H1 (cell line): ENCODE results near the gene TMEM135.

Experiments used
- BACH1 ChIP-seq: IDR thresholded peaks from 2 replicates; pipeline ENCODE4 v1.6.1; 2012; ENCODE audit warnings: low read length, improper control_type of control experiment
- CREB1 ChIP-seq: IDR thresholded peaks from 2 replicates; pipeline ENCODE4 v1.6.1; 2012; ENCODE audit warnings: inconsistent platforms
- EZH2 ChIP-seq: fragments of 200-600 bp; sonication (generic); IDR thresholded peaks from 2 replicates; pipeline ENCODE4 v1.7.1; 2012; ENCODE audit warnings: low read depth, mild to moderate bottlenecking, moderate library complexity, low read length, inconsistent platforms; ENCODE audit not compliant: severe bottlenecking
- MAFK ChIP-seq: IDR thresholded peaks from 2 replicates; pipeline ENCODE4 v1.6.1; 2012; ENCODE audit warnings: low read depth, mild to moderate bottlenecking, improper control_type of control experiment, low read length
- MAX ChIP-seq: IDR thresholded peaks from 2 replicates; pipeline ENCODE4 v1.6.1; 2012; ENCODE audit warnings: inconsistent platforms
- SP1 ChIP-seq: IDR thresholded peaks from 2 replicates; pipeline ENCODE4 v1.6.1; 2011; ENCODE audit warnings: low read depth, low read length
- TAF1 ChIP-seq: IDR thresholded peaks from 2 replicates; pipeline ENCODE4 v1.6.1; 2011; ENCODE audit warnings: mild to moderate bottlenecking, low read depth, low read length
- USF2 ChIP-seq: IDR thresholded peaks from 2 replicates; pipeline ENCODE4 v1.6.1; 2011; ENCODE audit warnings: low read length, improper control_type of control experiment
- TF ChIP-seq, protein P1 (sequence below), 3 experiments: IDR thresholded peaks; 1 replicate in 2 of 3; 2 replicates in 1 of 3; pipeline versions ENCODE4 v1.5.1 to v1.6.1; 2011; ENCODE audit warnings: low read length in 3 of 3, mild to moderate bottlenecking in 3 of 3, inconsistent platforms in 2 of 3, low read depth in 1 of 3, moderate library complexity in 1 of 3; ENCODE audit not compliant: insufficient read depth in 1 of 3; ENCODE audit errors: control extremely low read depth in 1 of 3

DNA sequence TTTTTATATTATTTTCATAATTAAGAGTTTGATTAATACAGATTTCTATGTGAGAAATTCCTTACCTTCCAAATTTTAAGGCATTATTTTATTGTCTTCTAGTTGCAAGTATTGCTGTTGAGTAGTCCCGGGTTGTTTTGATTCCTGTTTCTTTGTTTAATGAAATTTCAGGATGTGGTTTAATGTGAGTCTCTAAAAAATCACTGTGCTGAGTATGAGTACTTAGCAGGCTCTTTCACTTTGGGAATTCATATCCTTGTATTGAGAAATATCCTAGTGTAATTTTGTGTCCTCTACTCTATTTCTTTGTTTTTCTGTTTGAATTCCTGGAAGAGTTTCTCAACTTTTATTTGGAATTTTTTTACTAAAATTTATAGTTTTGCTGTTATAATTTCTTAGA lies 113.2 kb downstream of the TMEM135 start:
- TF ChIP-seq EZH2 = no peak
- TF ChIP-seq, protein P1, sequence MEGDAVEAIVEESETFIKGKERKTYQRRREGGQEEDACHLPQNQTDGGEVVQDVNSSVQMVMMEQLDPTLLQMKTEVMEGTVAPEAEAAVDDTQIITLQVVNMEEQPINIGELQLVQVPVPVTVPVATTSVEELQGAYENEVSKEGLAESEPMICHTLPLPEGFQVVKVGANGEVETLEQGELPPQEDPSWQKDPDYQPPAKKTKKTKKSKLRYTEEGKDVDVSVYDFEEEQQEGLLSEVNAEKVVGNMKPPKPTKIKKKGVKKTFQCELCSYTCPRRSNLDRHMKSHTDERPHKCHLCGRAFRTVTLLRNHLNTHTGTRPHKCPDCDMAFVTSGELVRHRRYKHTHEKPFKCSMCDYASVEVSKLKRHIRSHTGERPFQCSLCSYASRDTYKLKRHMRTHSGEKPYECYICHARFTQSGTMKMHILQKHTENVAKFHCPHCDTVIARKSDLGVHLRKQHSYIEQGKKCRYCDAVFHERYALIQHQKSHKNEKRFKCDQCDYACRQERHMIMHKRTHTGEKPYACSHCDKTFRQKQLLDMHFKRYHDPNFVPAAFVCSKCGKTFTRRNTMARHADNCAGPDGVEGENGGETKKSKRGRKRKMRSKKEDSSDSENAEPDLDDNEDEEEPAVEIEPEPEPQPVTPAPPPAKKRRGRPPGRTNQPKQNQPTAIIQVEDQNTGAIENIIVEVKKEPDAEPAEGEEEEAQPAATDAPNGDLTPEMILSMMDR (IDR thresholded peaks at IDR 0.05; ENCODE audit: control extremely low read depth in 1 of 3, insufficient read depth in 1 of 3, low read depth in 1 of 3, low read length in 3 of 3) = no peak
- TF ChIP-seq TAF1 = no peak
- TF ChIP-seq CREB1 = no peak
- no peak for TF ChIP-seq SP1
- no peak for TF ChIP-seq MAX
- TF ChIP-seq MAFK = no peak
- no peak for TF ChIP-seq BACH1
- no peak for TF ChIP-seq USF2
